Tibial artery (tissue), 4 donors: ENCODE measurements around the gene CDC40.
"Not testable (repeated sequence)": the region's sequence is repeated elsewhere in the genome, so short reads cannot be mapped to it uniquely, and the experiment has no call there.

Experiments used
- DNase-seq, 2 donors: peaks; one replicate each; pipeline ENCODE4 v3.0.0-alpha.2; 2019
- H3K27ac ChIP-seq, 2 donors: fragments of 200-600 bp; sonication (generic) in 1 of 2; 1 replicate in 1 of 2; 2 replicates in 1 of 2; pipeline ENCODE4 v1.5.1; 2018 to 2019; ENCODE audit warnings: mild to moderate bottlenecking in 1 of 2
- H3K27me3 ChIP-seq, 2 donors: fragments of 200-600 bp; sonication (generic) in 1 of 2; one replicate each; pipeline versions ENCODE4 v1.5.1 to v1.6.0; 2016 to 2019
- H3K36me3 ChIP-seq, 3 donors: fragments of 200-600 bp; sonication (generic) in 2 of 3; one replicate each; pipeline ENCODE4 v1.5.1; 2016 to 2019; ENCODE audit warnings: mild to moderate bottlenecking in 2 of 3
- H3K4me1 ChIP-seq, 4 donors: fragments of 200-600 bp; sonication (generic) in 2 of 4; 1 replicate in 3 of 4; 2 replicates in 1 of 4; pipeline ENCODE4 v1.5.1; 2016 to 2019
- H3K4me3 ChIP-seq, 2 donors: fragments of 200-600 bp; sonication (generic) in 1 of 2; 1 replicate in 1 of 2; 2 replicates in 1 of 2; pipeline ENCODE4 v1.5.1; 2018 to 2019; ENCODE audit warnings: mild to moderate bottlenecking in 2 of 2
- H3K9me3 ChIP-seq, 3 donors: fragments of 200-600 bp; sonication (generic) in 1 of 3; one replicate each; pipeline ENCODE4 v1.5.1; 2016 to 2019
- CTCF ChIP-seq, 2 experiments: fragments of 200-600 bp in 1 of 2; fragments of 450-650 bp in 1 of 2; IDR thresholded peaks; one replicate each; pipeline ENCODE4 v1.5.1; 2017 to 2019; ENCODE audit warnings: antibody characterized with exemption in 2 of 2, mild to moderate bottlenecking in 1 of 2, moderate library complexity in 1 of 2
- intact Hi-C: fragments of 100-400 bp; cut with DNase I; formaldehyde crosslinking; loops from one replicate; pipeline ENCODE4 v1.15.0; 2023; ENCODE audit warnings: low total_unique reads

Gene CDC40

GRCh38 chr6:110256366-110256765 is 76.1 kb downstream of the CDC40 start:
- H3K36me3 ChIP-seq: peaks cover 0 to 12% (median 4%) of the 10 kb centered on the region in 3 donors
- H3K4me3 ChIP-seq: no peak overlapping the region
- peaks cover 0 to 5% (median 0%) of the 10 kb centered on the region in 3 donors for H3K9me3 ChIP-seq
- TF ChIP-seq CTCF (IDR thresholded peaks at IDR 0.05): no peak
- no peaks in the 10 kb centered on the region for H3K4me1 ChIP-seq
- H3K27me3 ChIP-seq: no peaks in the 10 kb centered on the region
- no peak for DNase-seq
- intact Hi-C loops: no loop called here
- H3K27ac ChIP-seq: no peak overlapping the region

GRCh38 chr6:110265273-110265672 is 85.0 kb downstream of the CDC40 start:
- Histone ChIP-seq H3K9me3 (no peaks in the 10 kb centered on the region), H3K27me3 (no peaks in the 10 kb centered on the region), H3K27ac (no peak overlapping the region), H3K4me1 (no peaks in the 10 kb centered on the region), H3K4me3 (no peak overlapping the region), H3K36me3 (peaks cover 0 to 4% (median 0%) of the 10 kb centered on the region in 3 donors)
- TF ChIP-seq CTCF (IDR thresholded peaks at IDR 0.05): no peak
- intact Hi-C loops: no loop called here
- DNase-seq: no peak

GRCh38 chr6:110266996-110267395 is 86.8 kb downstream of the CDC40 start:
- Histone ChIP-seq H3K4me1 (no peaks in the 10 kb centered on the region), H3K36me3 (peaks cover 0 to 4% (median 0%) of the 10 kb centered on the region in 3 donors), H3K27me3 (no peaks in the 10 kb centered on the region), H3K9me3 (no peaks in the 10 kb centered on the region), H3K4me3 (no peak overlapping the region), H3K27ac (no peak overlapping the region)
- no peak for TF ChIP-seq CTCF (IDR thresholded peaks at IDR 0.05)
- DNase-seq: no peak
- intact Hi-C loops: no loop called here

GRCh38 chr6:110269623-110270022 is 89.4 kb downstream of the CDC40 start:
- DNase-seq: no peak
- no peak for TF ChIP-seq CTCF (IDR thresholded peaks at IDR 0.05)
- peaks cover 0 to 10% (median 0%) of the 10 kb centered on the region in 3 donors for H3K36me3 ChIP-seq
- H3K9me3 ChIP-seq: no peaks in the 10 kb centered on the region
- H3K4me1 ChIP-seq: no peaks in the 10 kb centered on the region
- no peak overlapping the region for H3K27ac ChIP-seq
- no peaks in the 10 kb centered on the region for H3K27me3 ChIP-seq
- intact Hi-C loops: no loop called here
- H3K4me3 ChIP-seq: no peak overlapping the region

GRCh38 chr6:110270165-110270564 is 89.9 kb downstream of the CDC40 start:
- intact Hi-C loops: no loop called here
- H3K36me3 ChIP-seq: peaks cover 0 to 10% (median 0%) of the 10 kb centered on the region in 3 donors
- no peak overlapping the region for H3K27ac ChIP-seq
- no peak for DNase-seq
- TF ChIP-seq CTCF (IDR thresholded peaks at IDR 0.05): no peak
- no peaks in the 10 kb centered on the region for H3K27me3 ChIP-seq
- no peak overlapping the region for H3K4me3 ChIP-seq
- H3K9me3 ChIP-seq: no peaks in the 10 kb centered on the region
- H3K4me1 ChIP-seq: no peaks in the 10 kb centered on the region

- no peaks in the 10 kb centered on the region for H3K27me3 ChIP-seq
- DNase-seq: no peak
- TF ChIP-seq CTCF (IDR thresholded peaks at IDR 0.05): no peak
- H3K36me3 ChIP-seq: peaks cover 0 to 6% (median 5%) of the 10 kb centered on the region in 3 donors
- H3K9me3 ChIP-seq: no peaks in the 10 kb centered on the region
- intact Hi-C loops: no loop called here
- no peaks in the 10 kb centered on the region for H3K4me1 ChIP-seq
- H3K27ac ChIP-seq: no peak overlapping the region
- H3K4me3 ChIP-seq: no peak overlapping the region
Observed at GRCh38 chr6:110271732-110272022, 91.5 kb downstream of the CDC40 start.

GRCh38 chr6:110272781-110273180 is 92.6 kb downstream of the CDC40 start:
- H3K27ac ChIP-seq, H3K9me3 ChIP-seq, H3K4me1 ChIP-seq, intact Hi-C loops, DNase-seq, H3K4me3 ChIP-seq, H3K27me3 ChIP-seq, H3K36me3 ChIP-seq: not testable (repeated sequence)
